HepG2 (cell line): ENCODE measurements around the gene HPCAL1. TPM values are rescaled to one million over a fixed set of nuclear protein-coding genes. Genes with fewer than 3 reads are reported as not detected.

Source experiments
- HOXA3 ChIP-seq: sonication (generic); formaldehyde crosslinking; IDR thresholded peaks from 2 replicates; pipeline ENCODE4 v1.5.0; 2020; ENCODE audit warnings: missing genetic modification reagents
- KDM1A ChIP-seq: IDR thresholded peaks from 2 replicates; pipeline ENCODE4 v1.6.1; 2016; ENCODE audit warnings: missing compliant biosample characterization
- KDM5A ChIP-seq: fragments of 200-600 bp; sonication (generic); IDR thresholded peaks from 2 replicates; pipeline ENCODE4 v1.7.0; 2018; ENCODE audit warnings: antibody characterized with exemption, mild to moderate bottlenecking, low read length, borderline replicate concordance
- MEIS1 ChIP-seq: sonication (generic); formaldehyde crosslinking; IDR thresholded peaks from 2 replicates; pipeline ENCODE4 v1.9.0; 2021; ENCODE audit warnings: mild to moderate bottlenecking, missing genetic modification reagents, moderate library complexity, borderline replicate concordance
- MXD1 ChIP-seq: sonication (generic); formaldehyde crosslinking; IDR thresholded peaks from 2 replicates; pipeline ENCODE4 v1.4.0; 2020; ENCODE audit warnings: mild to moderate bottlenecking, missing genetic modification reagents
- MYNN ChIP-seq: sonication (generic); formaldehyde crosslinking; IDR thresholded peaks from 2 replicates; pipeline ENCODE4 v1.4.0; 2020; ENCODE audit warnings: mild to moderate bottlenecking, low read depth, missing genetic modification reagents
- NR2F1 ChIP-seq, 2 experiments: fragments of 450-650 bp in 1 of 2; formaldehyde crosslinking in 1 of 2; IDR thresholded peaks; 2 replicates each; pipeline versions ENCODE4 v1.5.0 to v1.6.1; 2016 to 2020; ENCODE audit warnings: mild to moderate bottlenecking in 1 of 2, missing compliant biosample characterization in 1 of 2, missing genetic modification reagents in 1 of 2, moderate library complexity in 1 of 2
- PAXIP1 ChIP-seq: sonication (generic); formaldehyde crosslinking; conservative IDR thresholded peaks from 2 replicates; pipeline ENCODE4 v1.4.0; 2020; ENCODE audit warnings: mild to moderate bottlenecking, missing genetic modification reagents, moderate library complexity
- POLR2A ChIP-seq, 2 experiments: IDR thresholded peaks; 2 replicates each; pipeline ENCODE4 v1.6.1; 2011; ENCODE audit warnings: low read depth in 2 of 2, low read length in 2 of 2, mild to moderate bottlenecking in 1 of 2, moderate library complexity in 1 of 2; ENCODE audit not compliant: insufficient read depth in 1 of 2
- PPARG ChIP-seq: conservative IDR thresholded peaks from 2 replicates; pipeline ENCODE4 v1.6.1; 2016; ENCODE audit warnings: missing biosample characterization, missing genetic modification reagents
- REPIN1 ChIP-seq: sonication (generic); formaldehyde crosslinking; IDR thresholded peaks from 2 replicates; pipeline ENCODE4 v1.8.0; 2022; ENCODE audit warnings: missing genetic modification reagents, low read depth, mild to moderate bottlenecking, borderline replicate concordance
- TEAD3 ChIP-seq: optimal IDR thresholded peaks from 2 replicates; pipeline ENCODE3; 2016; ENCODE audit warnings: borderline replicate concordance
- THAP11 ChIP-seq: IDR thresholded peaks from 2 replicates; pipeline ENCODE4 v1.6.1; 2016; ENCODE audit warnings: missing biosample characterization, missing genetic modification reagents
- ZBTB21 ChIP-seq: sonication (generic); formaldehyde crosslinking; IDR thresholded peaks from 2 replicates; pipeline ENCODE4 v1.4.0; 2020; ENCODE audit warnings: missing genetic modification reagents
- ZKSCAN8 ChIP-seq: IDR thresholded peaks from 2 replicates; pipeline ENCODE4 v1.6.1; 2016; ENCODE audit warnings: borderline replicate concordance, missing genetic modification reagents, missing compliant biosample characterization
- ZNF207 ChIP-seq: fragments of 450-650 bp; IDR thresholded peaks from 2 replicates; pipeline ENCODE4 v1.6.1; 2016; ENCODE audit warnings: antibody characterized with exemption, borderline replicate concordance
- ZNF3 ChIP-seq: IDR thresholded peaks from 2 replicates; pipeline ENCODE4 v1.7.0; 2017; ENCODE audit warnings: inconsistent platforms
- ZNF383 ChIP-seq: sonication (generic); formaldehyde crosslinking; IDR thresholded peaks from 2 replicates; pipeline ENCODE4 v1.4.0; 2020; ENCODE audit warnings: missing genetic modification reagents, mild to moderate bottlenecking, borderline replicate concordance
- ZNF430 ChIP-seq: sonication (generic); formaldehyde crosslinking; IDR thresholded peaks from 2 replicates; pipeline ENCODE4 v1.9.0; 2021; ENCODE audit warnings: mild to moderate bottlenecking, missing genetic modification reagents
- ZNF570 ChIP-seq: sonication (generic); formaldehyde crosslinking; IDR thresholded peaks from 2 replicates; pipeline ENCODE4 v1.4.0; 2020; ENCODE audit warnings: mild to moderate bottlenecking, missing genetic modification reagents, borderline replicate concordance
- ZNF572 ChIP-seq: sonication (generic); formaldehyde crosslinking; IDR thresholded peaks from 2 replicates; pipeline ENCODE4 v1.5.1; 2020; ENCODE audit warnings: mild to moderate bottlenecking, missing genetic modification reagents
- ZSCAN25 ChIP-seq: sonication (generic); formaldehyde crosslinking; IDR thresholded peaks from 2 replicates; pipeline ENCODE4 v1.8.0; 2022; ENCODE audit warnings: mild to moderate bottlenecking, missing genetic modification reagents
- ZSCAN5A ChIP-seq: sonication (generic); formaldehyde crosslinking; IDR thresholded peaks from 2 replicates; pipeline ENCODE4 v1.8.0; 2022; ENCODE audit warnings: mild to moderate bottlenecking, missing genetic modification reagents, borderline replicate concordance
- polyA plus RNA-seq, 8 experiments: library from polyadenylated mRNA; depleted of rRNA in 3 of 8; stranded (reverse) in 7 of 8; unstranded in 1 of 8; fragments of >200 nt; fragmentation: Illumina TruSeq in 4 of 8; extraction: Trizol in 4 of 8; gene quantifications; 2 replicates each; pipeline versions ENCODE4 v1.2.1 to v1.2.3, GENCODE V29; 2011 to 2016; ENCODE audit warnings: low read depth in 4 of 8, missing spikeins in 1 of 8, mixed read lengths in 1 of 8; ENCODE audit not compliant: insufficient read depth in 1 of 8
- total RNA-seq, 5 experiments: library from RNA; depleted of rRNA; stranded (reverse); fragments of >200 nt; fragmentation: Illumina TruSeq; extraction: Trizol; gene quantifications; 2 replicates each; pipeline ENCODE4 v1.2.3, GENCODE V29; 2016; ENCODE audit warnings: low read depth in 1 of 5
- TF ChIP-seq, protein P1 (sequence below): sonication (generic); formaldehyde crosslinking; conservative IDR thresholded peaks from 2 replicates; pipeline ENCODE4 v1.8.0; 2022; ENCODE audit warnings: mild to moderate bottlenecking, moderate library complexity, missing genetic modification reagents

HPCAL1 gene
- total and polyA plus RNA-seq, 2 of the 13 experiments (the other 11 are each of a cell fraction or from before 2014, with no cell fraction given), result 29.5 to 29.9 TPM

- TF ChIP-seq ZNF383 (no peak), KDM5A (no peak; the same call in 1 of the 2 replicates), NR2F1 (CRISPR knock-in tag; IDR thresholded peaks at IDR 0.05) (no peak), PAXIP1 (CRISPR knock-in tag) (no peak), KDM1A (CRISPR knock-in tag) (no peak), ZKSCAN8 (0 out of 2 replicates have a peak, but pooled peaks have one; percentile 2), MYNN (CRISPR knock-in tag) (no peak), ZNF3 (CRISPR knock-in tag) (no peak), TEAD3 (CRISPR knock-in tag) (no peak), HOXA3 (CRISPR knock-in tag) (no peak), ZBTB21 (CRISPR knock-in tag) (no peak), MXD1 (CRISPR knock-in tag) (no peak; the same call in 1 of the 2 replicates), POLR2A (IDR thresholded peaks at IDR 0.05; ENCODE audit: insufficient read depth in 1 of 2, low read depth in 2 of 2, low read length in 2 of 2) (0 out of 4 replicates have a peak, but pooled peaks of 1 of the 2 experiments have one; percentile 48), REPIN1 (CRISPR knock-in tag) (peak; percentile 9; the same call in 1 of the 2 replicates), ZSCAN25 (CRISPR knock-in tag) (no peak; the same call in 1 of the 2 replicates), THAP11 (CRISPR knock-in tag) (no peak), ZNF570 (CRISPR knock-in tag) (no peak), MEIS1 (CRISPR knock-in tag) (0 out of 2 replicates have a peak, but pooled peaks have one; percentile 6), PPARG (CRISPR knock-in tag) (no peak), ZNF430 (CRISPR knock-in tag) (no peak; the same call in 1 of the 2 replicates), ZSCAN5A (CRISPR knock-in tag) (0 out of 2 replicates have a peak, but pooled peaks have one; percentile 4), ZNF572 (0 out of 2 replicates have a peak, but pooled peaks have one; percentile 14), ZNF207 (no peak)
- TF ChIP-seq, protein P1, sequence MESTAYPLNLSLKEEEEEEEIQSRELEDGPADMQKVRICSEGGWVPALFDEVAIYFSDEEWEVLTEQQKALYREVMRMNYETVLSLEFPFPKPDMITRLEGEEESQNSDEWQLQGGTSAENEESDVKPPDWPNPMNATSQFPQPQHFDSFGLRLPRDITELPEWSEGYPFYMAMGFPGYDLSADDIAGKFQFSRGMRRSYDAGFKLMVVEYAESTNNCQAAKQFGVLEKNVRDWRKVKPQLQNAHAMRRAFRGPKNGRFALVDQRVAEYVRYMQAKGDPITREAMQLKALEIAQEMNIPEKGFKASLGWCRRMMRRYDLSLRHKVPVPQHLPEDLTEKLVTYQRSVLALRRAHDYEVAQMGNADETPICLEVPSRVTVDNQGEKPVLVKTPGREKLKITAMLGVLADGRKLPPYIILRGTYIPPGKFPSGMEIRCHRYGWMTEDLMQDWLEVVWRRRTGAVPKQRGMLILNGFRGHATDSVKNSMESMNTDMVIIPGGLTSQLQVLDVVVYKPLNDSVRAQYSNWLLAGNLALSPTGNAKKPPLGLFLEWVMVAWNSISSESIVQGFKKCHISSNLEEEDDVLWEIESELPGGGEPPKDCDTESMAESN (CRISPR knock-in tag), result peak; percentile 23
Observed at GRCh38 chr2:10301941-10302478, 694 bp upstream of the HPCAL1 start (continued).
